SK-N-SH (cell line): Measurements from ENCODE around the gene FAM47E. TPM values are rescaled to one million over a fixed set of nuclear protein-coding genes. Genes with fewer than 3 reads are reported as not detected.
A peak's percentile ranks its signal among the peaks of the same experiment; 100 is the strongest.

Experiments used
- CTCF ChIA-PET: fragments of 300-600, 350-600 bp; formaldehyde crosslinking; extraction: SDS; loops from one replicate; lab custom pipeline; 2021; lab: Yijun Ruan, JAX
- POLR2A ChIA-PET: fragments of 350-600 bp; sonication (Branson Sonifier 250); formaldehyde crosslinking; extraction: SDS; loops from one replicate; lab custom pipeline; 2020; ENCODE audit warnings: antibody characterized with exemption, inconsistent platforms; lab: Yijun Ruan, JAX
- DNase-seq: peaks from one replicate; pipeline ENCODE4 v3.0.0; 2012
- H2AFZ ChIP-seq: fragments of 200-600 bp; sonication (generic); 2 replicates; pipeline ENCODE4 v1.8.1; 2016; ENCODE audit warnings: antibody characterized with exemption, mild to moderate bottlenecking, low read depth
- H3F3A ChIP-seq: fragments of 200-600 bp; sonication (generic); replicated peaks from 2 replicates; pipeline ENCODE3; 2016; ENCODE audit warnings: antibody characterized with exemption, mild to moderate bottlenecking; ENCODE audit not compliant: insufficient read depth
- H3K27ac ChIP-seq, 2 experiments: fragments of 200-500 bp in 1 of 2; fragments of 200-600 bp in 1 of 2; sonication (Bioruptor generic) in 1 of 2; sonication (generic), shearing (Covaris generic) in 1 of 2; 2 replicates each; pipeline versions ENCODE4 v1.5.1 to v1.6.1; 2014 to 2016; ENCODE audit warnings: low read depth in 2 of 2, inconsistent platforms in 1 of 2, low read length in 1 of 2, mild to moderate bottlenecking in 1 of 2, mixed read lengths in 1 of 2
- H3K27me3 ChIP-seq: fragments of 200-600 bp; sonication (generic), shearing (Covaris generic); 2 replicates; pipeline ENCODE4 v1.6.1; 2016; ENCODE audit warnings: mixed run types; ENCODE audit not compliant: insufficient read depth
- H3K36me3 ChIP-seq, 2 experiments: fragments of 200-500 bp in 1 of 2; fragments of 200-600 bp in 1 of 2; sonication (Bioruptor generic) in 1 of 2; sonication (generic) in 1 of 2; replicated peaks in 1 of 2; 2 replicates each; pipeline versions ENCODE3 to v1.5.1; 2014 to 2016; ENCODE audit warnings: low read length in 1 of 2, mild to moderate bottlenecking in 1 of 2; ENCODE audit not compliant: insufficient read depth in 2 of 2, control insufficient read depth in 1 of 2
- H3K4me1 ChIP-seq, 2 experiments: fragments of 200-500 bp in 1 of 2; fragments of 200-600 bp in 1 of 2; sonication (Bioruptor generic) in 1 of 2; sonication (generic), shearing (Covaris generic) in 1 of 2; 2 replicates each; pipeline versions ENCODE4 v1.5.1 to v1.6.1; 2014 to 2016; ENCODE audit warnings: low read depth in 1 of 2, low read length in 1 of 2, mixed run types in 1 of 2; ENCODE audit not compliant: insufficient read depth in 2 of 2, control insufficient read depth in 1 of 2
- H3K4me2 ChIP-seq: fragments of 200-600 bp; sonication (generic), shearing (Covaris generic); 2 replicates; pipeline ENCODE4 v1.6.1; 2017; ENCODE audit warnings: mixed run types
- H3K4me3 ChIP-seq, 2 experiments: fragments of 200-500 bp in 1 of 2; fragments of 200-600 bp in 1 of 2; sonication (Bioruptor generic) in 1 of 2; sonication (generic), shearing (Covaris generic) in 1 of 2; 2 replicates each; pipeline versions ENCODE4 v1.5.1 to v1.8.1; 2014 to 2016; ENCODE audit warnings: low read depth in 2 of 2, inconsistent platforms in 1 of 2, low read length in 1 of 2, mild to moderate bottlenecking in 1 of 2, mixed read lengths in 1 of 2, moderate library complexity in 1 of 2
- H3K79me2 ChIP-seq: fragments of 200-600 bp; sonication (generic); 2 replicates; pipeline ENCODE4 v1.8.1; 2017; ENCODE audit warnings: mild to moderate bottlenecking; ENCODE audit not compliant: insufficient read depth
- H3K9ac ChIP-seq: fragments of 200-600 bp; sonication (generic); 2 replicates; pipeline ENCODE4 v1.6.1; 2017; ENCODE audit warnings: mixed run types
- H3K9me2 ChIP-seq: fragments of 200-600 bp; sonication (generic); 2 replicates; pipeline ENCODE4 v1.6.1; 2017; ENCODE audit warnings: mixed run types
- H3K9me3 ChIP-seq: fragments of 200-600 bp; sonication (generic); 2 replicates; pipeline ENCODE4 v1.6.1; 2017; ENCODE audit warnings: mixed run types, mild to moderate bottlenecking, moderate library complexity
- H4K20me1 ChIP-seq: fragments of 200-600 bp; sonication (generic); 2 replicates; pipeline ENCODE4 v1.6.1; 2017; ENCODE audit warnings: mild to moderate bottlenecking, mixed run types; ENCODE audit not compliant: insufficient read depth
- CHD2 ChIP-seq: fragments of 150-350 bp; IDR thresholded peaks from 2 replicates; pipeline ENCODE4 v1.6.1; 2018; ENCODE audit warnings: low read length; ENCODE audit not compliant: partially characterized antibody
- CTCF ChIP-seq: fragments of 200-600 bp; sonication (generic); IDR thresholded peaks from 2 replicates; pipeline ENCODE4 v1.6.1; 2017; ENCODE audit warnings: antibody characterized with exemption, mild to moderate bottlenecking, moderate library complexity
- ELF1 ChIP-seq: IDR thresholded peaks from 2 replicates; pipeline ENCODE4 v1.4.0; 2012
- EZH2phosphoT487 ChIP-seq: fragments of 200-600 bp; sonication (generic); IDR thresholded peaks from 2 replicates; pipeline ENCODE4 v1.6.1; 2017; ENCODE audit warnings: low read depth, mixed run types, mild to moderate bottlenecking, antibody characterized with exemption, moderate library complexity, borderline replicate concordance
- FOXJ3 ChIP-seq: sonication (generic); formaldehyde crosslinking; IDR thresholded peaks from 2 replicates; pipeline ENCODE4 v1.5.1; 2020; ENCODE audit warnings: mild to moderate bottlenecking, missing genetic modification reagents
- GABPA ChIP-seq: IDR thresholded peaks from 2 replicates; pipeline ENCODE4 v1.4.0; 2012; ENCODE audit warnings: low read depth, mild to moderate bottlenecking
- GATA2 ChIP-seq: sonication (generic); formaldehyde crosslinking; IDR thresholded peaks from 2 replicates; pipeline ENCODE4 v1.5.0; 2020; ENCODE audit warnings: mild to moderate bottlenecking, missing genetic modification reagents
- IRF3 ChIP-seq: fragments of 150-350 bp; IDR thresholded peaks from 2 replicates; pipeline ENCODE4 v1.6.1; 2016; ENCODE audit warnings: mild to moderate bottlenecking, low read depth, low read length
- JUND ChIP-seq: IDR thresholded peaks from 2 replicates; pipeline ENCODE4 v1.4.0; 2012
- NFIC ChIP-seq: IDR thresholded peaks from 2 replicates; pipeline ENCODE4 v1.4.0; 2012; ENCODE audit warnings: borderline replicate concordance
- NRF1 ChIP-seq: IDR thresholded peaks from 2 replicates; pipeline ENCODE4 v1.6.1; 2012; ENCODE audit warnings: low read depth, mild to moderate bottlenecking, low read length
- POLR2AphosphoS5 ChIP-seq: IDR thresholded peaks from 2 replicates; pipeline ENCODE4 v1.6.1; 2012; ENCODE audit warnings: low read depth, low read length
- RAD21 ChIP-seq: IDR thresholded peaks from 2 replicates; pipeline ENCODE4 v1.6.1; 2012; ENCODE audit warnings: mild to moderate bottlenecking, low read length
- TCF12 ChIP-seq: IDR thresholded peaks from 2 replicates; pipeline ENCODE4 v1.4.0; 2012
- USF2 ChIP-seq: fragments of 150-350 bp; IDR thresholded peaks from 2 replicates; pipeline ENCODE4 v1.6.1; 2017; ENCODE audit warnings: antibody characterized with exemption, low read length, low read depth, borderline replicate concordance
- WGBS: methylation state at CpG from one replicate; pipeline ENCODE4 v1.1.6; 2017; ENCODE audit warnings: low lambda C conversion rate; 5-methylcytosine and 5-hydroxymethylcytosine counted together
- polyA plus RNA-seq, 3 experiments: library from polyadenylated mRNA; depleted of rRNA; stranded (reverse); fragments of >200 nt; gene quantifications; 2 replicates each; pipeline ENCODE4 v1.2.3, GENCODE V29; 2012

The FAM47E gene
- polyA plus RNA-seq, 1 of the 3 experiments (the other 2 are of a cell fraction) = 1.8 TPM

- peak overlapping the region; percentile 91 for H3K9ac ChIP-seq
- H2AFZ ChIP-seq = peak overlapping the region; percentile 99
- peaks cover 13% of the 10 kb centered on the region for H3F3A ChIP-seq
- peaks cover 14 to 29% of the 10 kb centered on the region in 2 experiments; a peak in 3 of 4 replicates for H3K4me1 ChIP-seq
- peaks cover 9% of the 10 kb centered on the region; the same call in 1 of the 2 replicates for H4K20me1 ChIP-seq
- CTCF ChIA-PET = interaction anchor here (1.1 to 7.6 kb wide), 4 partner anchors 9 to 34 kb away, joined by 3 to 65 read pairs (median 4); no protein-coding TSS in a partner anchor
- no peaks in the 10 kb centered on the region for H3K9me3 ChIP-seq
- H3K36me3 ChIP-seq = no peaks in the 10 kb centered on the region
- H3K27ac ChIP-seq = peak overlapping the region; percentile 88 to 95
- peaks cover 47% of the 10 kb centered on the region for H3K79me2 ChIP-seq
- TF ChIP-seq POLR2AphosphoS5 = no peak
- no peak for TF ChIP-seq CHD2
- no peak for TF ChIP-seq FOXJ3 (CRISPR knock-in tag)
- TF ChIP-seq CTCF = no peak
- TF ChIP-seq NFIC = no peak
- TF ChIP-seq USF2 = no peak
- TF ChIP-seq JUND = no peak
- no peak for TF ChIP-seq TCF12
- no peak for TF ChIP-seq EZH2phosphoT487
- no peak for TF ChIP-seq RAD21
- no peak for TF ChIP-seq GABPA
- no peak for TF ChIP-seq IRF3
- no peak for TF ChIP-seq NRF1
- TF ChIP-seq ELF1 = no peak
- no peak for TF ChIP-seq GATA2
- DNase-seq = no peak
- 58% methylated on average over 6 of the region's 10 CpGs for WGBS
- POLR2A ChIA-PET = interaction anchor here (1.0 to 2.7 kb wide), 5 partner anchors 15 to 93 kb away, joined by 3 to 16 read pairs (median 9); partner anchors contain the start of genes FAM47E and STBD1
- no peaks in the 10 kb centered on the region for H3K9me2 ChIP-seq
- H3K27me3 ChIP-seq = no peaks in the 10 kb centered on the region
- H3K4me3 ChIP-seq = peak overlapping the region; percentile 85 to 86
- peak overlapping the region; percentile 91 for H3K4me2 ChIP-seq
Measured at GRCh38 chr4:76214177-76214675, 37.3 kb upstream of the FAM47E start.
